ENCODE data around the gene SLC6A19.
"Not testable (repeated sequence)": the region's sequence is repeated elsewhere in the genome, so short reads cannot be mapped to it uniquely, and the experiment has no call there.

The SLC6A19 gene

GRCh38 chr5:1249366-1250280 is 48.2 kb downstream of the SLC6A19 start:
- DNase-seq, result no peak

- DNase-seq, result no peak
These were observed 50.5 kb downstream of the SLC6A19 start for GRCh38 chr5:1251678-1252580.

- DNase-seq, result no peak
These were observed 51.3 kb downstream of the SLC6A19 start for GRCh38 chr5:1252681-1253080.

- DNase-seq, result no peak
These were observed 52.2 kb downstream of the SLC6A19 start for GRCh38 chr5:1253456-1254105.

- no peak for DNase-seq
These were observed 52.8 kb downstream of the SLC6A19 start for GRCh38 chr5:1254196-1254595.

- no peak for DNase-seq
These were observed 53.7 kb downstream of the SLC6A19 start for GRCh38 chr5:1255081-1255561.

GRCh38 chr5:1256776-1257175 is 55.4 kb downstream of the SLC6A19 start:
- DNase-seq, result no peak

GRCh38 chr5:1257363-1257762 is 56.0 kb downstream of the SLC6A19 start:
- DNase-seq, result no peak

- no peak for DNase-seq
These were observed 56.4 kb downstream of the SLC6A19 start for GRCh38 chr5:1257841-1258240.

GRCh38 chr5:1259806-1260480 is 58.5 kb downstream of the SLC6A19 start:
- no peak for DNase-seq

- DNase-seq, result no peak
These were observed 60.2 kb downstream of the SLC6A19 start for GRCh38 chr5:1261643-1262042.

GRCh38 chr5:1262381-1262780 is 61.0 kb downstream of the SLC6A19 start:
- DNase-seq, result no peak

- DNase-seq, result no peak
These were observed 62.8 kb downstream of the SLC6A19 start for GRCh38 chr5:1264211-1264610.

- DNase-seq, result no peak
These were observed 63.6 kb downstream of the SLC6A19 start for GRCh38 chr5:1265026-1265425.

GRCh38 chr5:1265461-1266455 is 64.4 kb downstream of the SLC6A19 start:
- no peak for DNase-seq

GRCh38 chr5:1266791-1267190 is 65.4 kb downstream of the SLC6A19 start:
- no peak for DNase-seq

- DNase-seq, result not testable (repeated sequence)
These were observed 66.1 kb downstream of the SLC6A19 start for GRCh38 chr5:1267464-1267863.

GRCh38 chr5:1268056-1268455 is 66.7 kb downstream of the SLC6A19 start:
- DNase-seq, result no peak

GRCh38 chr5:1268666-1269065 is 67.3 kb downstream of the SLC6A19 start:
- DNase-seq, result no peak

- DNase-seq, result no peak
These were observed 69.0 kb downstream of the SLC6A19 start for GRCh38 chr5:1270426-1270825.

All from fibroblast of upper back skin (primary cell).